CD4-positive, alpha-beta memory T cell (primary cell): ENCODE measurements around the gene B4GALT2. TPM values are rescaled to one million over a fixed set of nuclear protein-coding genes. Genes with fewer than 3 reads are reported as not detected.
A peak's percentile ranks its signal among the peaks of the same experiment; 100 is the strongest.

Source experiments
- CTCF ChIA-PET: fragments of 350-600 bp; sonication (Branson Sonifier 250); formaldehyde crosslinking; loops from one replicate; lab custom pipeline; 2021; ENCODE audit warnings: inconsistent platforms; ENCODE audit not compliant: partially characterized antibody; lab: Charles Lee
- POLR2A ChIA-PET: fragments of 350-600 bp; sonication (Branson Sonifier 250); formaldehyde crosslinking; loops from one replicate; lab custom pipeline; 2021; ENCODE audit not compliant: partially characterized antibody; lab: Charles Lee
- DNase-seq, 5 donors: peaks; one replicate each; pipeline versions ENCODE4 v3.0.0 to v3.0.0-alpha.2; 2020 to 2022; ENCODE audit warnings: mixed read lengths in 1 of 5
- H3K27ac ChIP-seq: one replicate; pipeline ENCODE4 v1.7.0; 2013; ENCODE audit warnings: low read depth, low read length
- H3K27me3 ChIP-seq: 2 replicates; pipeline ENCODE4 v1.7.0; 2013; ENCODE audit warnings: mild to moderate bottlenecking, low read length, moderate library complexity; ENCODE audit not compliant: insufficient read depth
- H3K36me3 ChIP-seq: 2 replicates; pipeline ENCODE4 v1.7.0; 2013; ENCODE audit warnings: mild to moderate bottlenecking, low read length, moderate library complexity; ENCODE audit not compliant: insufficient read depth
- H3K4me1 ChIP-seq: 2 replicates; pipeline ENCODE4 v1.7.0; 2013; ENCODE audit warnings: mild to moderate bottlenecking, low read length, moderate library complexity; ENCODE audit not compliant: insufficient read depth
- H3K4me3 ChIP-seq, 2 donors: one replicate each; pipeline ENCODE4 v1.7.0; 2013; ENCODE audit warnings: low read length in 2 of 2, mild to moderate bottlenecking in 1 of 2
- H3K9me3 ChIP-seq, 2 donors: one replicate each; pipeline ENCODE4 v1.7.0; 2013; ENCODE audit warnings: low read length in 2 of 2, control low read depth in 1 of 2; ENCODE audit not compliant: control insufficient read depth in 1 of 2
- H3K27ac Mint-ChIP-seq, 7 donors: one replicate each; pipeline ENCODE4 v1.8.0; 2020 to 2021; ENCODE audit warnings: mixed read lengths in 7 of 7, mild to moderate bottlenecking in 6 of 7, inconsistent platforms in 3 of 7, moderate library complexity in 3 of 7
- H3K27me3 Mint-ChIP-seq, 2 donors: one replicate each; pipeline ENCODE4 v1.8.0; 2020 to 2021; ENCODE audit warnings: mixed read lengths in 2 of 2
- H3K36me3 Mint-ChIP-seq, 2 donors: one replicate each; pipeline ENCODE4 v1.8.0; 2020 to 2021; ENCODE audit warnings: mixed read lengths in 2 of 2, inconsistent platforms in 1 of 2, mild to moderate bottlenecking in 1 of 2
- H3K4me1 Mint-ChIP-seq, 4 donors: one replicate each; pipeline ENCODE4 v1.8.0; 2020 to 2021; ENCODE audit warnings: mixed read lengths in 4 of 4, mild to moderate bottlenecking in 1 of 4
- H3K4me3 Mint-ChIP-seq, 8 donors: one replicate each; pipeline ENCODE4 v1.8.0; 2020 to 2021; ENCODE audit warnings: mixed read lengths in 8 of 8, mild to moderate bottlenecking in 7 of 8, moderate library complexity in 6 of 8, inconsistent platforms in 3 of 8
- H3K9me3 Mint-ChIP-seq, 8 donors: one replicate each; pipeline ENCODE4 v1.8.0; 2020 to 2021; ENCODE audit warnings: mixed read lengths in 8 of 8, mild to moderate bottlenecking in 5 of 8, inconsistent platforms in 3 of 8, moderate library complexity in 1 of 8
- intact Hi-C: fragments of 100-400 bp; cut with micrococcal nuclease; formaldehyde crosslinking; loops from one replicate; pipeline ENCODE4 v1.15.1; 2023
- polyA plus RNA-seq, 2 donors: library from polyadenylated mRNA; unstranded; fragments of 300-500 nt; fragmentation: Illumina TruSeq; gene quantifications; one replicate each; pipeline ENCODE4 v1.2.3, GENCODE V29; 2021
- total RNA-seq, 2 experiments: library from RNA; stranded (reverse); gene quantifications; one replicate each; pipeline ENCODE4 v1.2.3, GENCODE V29; 2021

Gene B4GALT2
- total and polyA plus RNA-seq, 4 experiments from 2014 or later = 0.26 to 2.1 (median 1.0) TPM

- peak overlapping the region; percentile 3 to 90 (median 50) for H3K4me3 Mint-ChIP-seq
- CTCF ChIA-PET = interaction anchor here (11.7 kb wide), 1 partner anchor 29 kb away, joined by 225 read pairs; no protein-coding TSS in a partner anchor
These were observed 53.3 kb downstream of the B4GALT2 start for GRCh38 chr1:44032170-44032790.

GRCh38 chr1:44033041-44033575 is 54.1 kb downstream of the B4GALT2 start:
- POLR2A ChIA-PET = no interaction called here
- H3K9me3 Mint-ChIP-seq = no peaks in the 10 kb centered on the region

More at GRCh38 chr1:44032170-44032790, 53.3 kb downstream of the B4GALT2 start:
- Histone ChIP-seq H3K9me3 (no peaks in the 10 kb centered on the region), H3K4me3 (no peak overlapping the region), H3K27me3 (no peaks in the 10 kb centered on the region), H3K27ac (no peak overlapping the region), H3K4me1 (peaks cover 18% of the 10 kb centered on the region), H3K36me3 (no peaks in the 10 kb centered on the region)
- DNase-seq = no peak
- H3K4me1 Mint-ChIP-seq = peaks cover 17 to 45% (median 27%) of the 10 kb centered on the region in 4 donors
- H3K27me3 Mint-ChIP-seq = no peaks in the 10 kb centered on the region
- intact Hi-C loops = no loop called here
- no peaks in the 10 kb centered on the region for H3K9me3 Mint-ChIP-seq
- peaks cover 0 to 2% of the 10 kb centered on the region in 2 donors for H3K36me3 Mint-ChIP-seq
- POLR2A ChIA-PET = no interaction called here
- peak overlapping the region; percentile 31 to 95 (median 78) for H3K27ac Mint-ChIP-seq

GRCh38 chr1:44033756-44034155 is 54.7 kb downstream of the B4GALT2 start:
- H3K4me3 Mint-ChIP-seq = peak overlapping the region in 1 of 8 donors; percentile 43
- intact Hi-C loops = no loop called here
- no peak overlapping the region for H3K27ac ChIP-seq
- POLR2A ChIA-PET = no interaction called here
- H3K27me3 Mint-ChIP-seq = no peaks in the 10 kb centered on the region
- no peak overlapping the region for H3K4me3 ChIP-seq
- DNase-seq = no peak
- H3K4me1 ChIP-seq = peaks cover 18% of the 10 kb centered on the region
- no peaks in the 10 kb centered on the region for H3K27me3 ChIP-seq
- H3K9me3 ChIP-seq = no peaks in the 10 kb centered on the region
- no peaks in the 10 kb centered on the region for H3K9me3 Mint-ChIP-seq
- H3K27ac Mint-ChIP-seq = no peak overlapping the region
- H3K36me3 ChIP-seq = no peaks in the 10 kb centered on the region
- peaks cover 0 to 2% of the 10 kb centered on the region in 2 donors for H3K36me3 Mint-ChIP-seq
- H3K4me1 Mint-ChIP-seq = peaks cover 14 to 36% (median 20%) of the 10 kb centered on the region in 4 donors
- CTCF ChIA-PET = interaction anchor here (0.8 to 11.7 kb wide), 5 partner anchors 12 to 103 kb away, joined by 3 to 225 read pairs (median 3); no protein-coding TSS in a partner anchor

More at GRCh38 chr1:44033041-44033575, 54.1 kb downstream of the B4GALT2 start:
- no peak overlapping the region for H3K27ac ChIP-seq
- DNase-seq = no peak
- H3K4me3 ChIP-seq = no peak overlapping the region
- H3K27me3 ChIP-seq = no peaks in the 10 kb centered on the region
- H3K4me1 Mint-ChIP-seq = peaks cover 17 to 40% (median 25%) of the 10 kb centered on the region in 4 donors
- H3K36me3 Mint-ChIP-seq = peaks cover 0 to 2% of the 10 kb centered on the region in 2 donors
- H3K9me3 ChIP-seq = no peaks in the 10 kb centered on the region
- H3K36me3 ChIP-seq = no peaks in the 10 kb centered on the region
- peak overlapping the region in 5 of 7 donors; percentile 11 to 95 (median 79) for H3K27ac Mint-ChIP-seq
- CTCF ChIA-PET = interaction anchor here (0.8 to 11.7 kb wide), 4 partner anchors 14 to 102 kb away, joined by 3 to 225 read pairs (median 26); no protein-coding TSS in a partner anchor
- H3K27me3 Mint-ChIP-seq = no peaks in the 10 kb centered on the region
- H3K4me3 Mint-ChIP-seq = no peak overlapping the region
- intact Hi-C loops = no loop called here
- peaks cover 18% of the 10 kb centered on the region for H3K4me1 ChIP-seq

- Histone ChIP-seq H3K36me3 (no peaks in the 10 kb centered on the region), H3K4me1 (peaks cover 12% of the 10 kb centered on the region)
- peaks cover 0 to 2% of the 10 kb centered on the region in 2 donors for H3K36me3 Mint-ChIP-seq
These were observed 55.4 kb downstream of the B4GALT2 start for GRCh38 chr1:44034423-44034822.

GRCh38 chr1:44034976-44035716 is 56.1 kb downstream of the B4GALT2 start:
- H3K27me3 ChIP-seq = no peaks in the 10 kb centered on the region
- H3K4me1 ChIP-seq = peaks cover 9% of the 10 kb centered on the region
- Mint-ChIP-seq H3K4me3 (peak overlapping the region in 1 of 8 donors; percentile 20), H3K27me3 (no peaks in the 10 kb centered on the region), H3K9me3 (no peaks in the 10 kb centered on the region), H3K27ac (peak overlapping the region in 1 of 7 donors; percentile 16), H3K36me3 (peaks cover 0 to 2% of the 10 kb centered on the region in 2 donors), H3K4me1 (peaks cover 6 to 27% (median 10%) of the 10 kb centered on the region in 4 donors)
- intact Hi-C loops = loop anchor here (5.0 kb wide), 1 partner anchor 103 kb away; the partner anchor contains the start of gene ARTN
- no peak for DNase-seq
- H3K36me3 ChIP-seq = no peaks in the 10 kb centered on the region
- CTCF ChIA-PET = interaction anchor here (1.0 to 11.7 kb wide), 9 partner anchors 12 to 506 kb away, joined by 3 to 225 read pairs (median 9); no protein-coding TSS in a partner anchor
- POLR2A ChIA-PET = no interaction called here
- H3K9me3 ChIP-seq = no peaks in the 10 kb centered on the region
- no peak overlapping the region for H3K27ac ChIP-seq
- no peak overlapping the region for H3K4me3 ChIP-seq

More at GRCh38 chr1:44034423-44034822, 55.4 kb downstream of the B4GALT2 start:
- Mint-ChIP-seq H3K4me1 (peaks cover 10 to 33% (median 14%) of the 10 kb centered on the region in 4 donors), H3K4me3 (no peak overlapping the region), H3K27me3 (no peaks in the 10 kb centered on the region), H3K9me3 (no peaks in the 10 kb centered on the region), H3K27ac (no peak overlapping the region)
- CTCF ChIA-PET = interaction anchor here (1.0 to 11.7 kb wide), 5 partner anchors 12 to 89 kb away, joined by 3 to 225 read pairs (median 6); no protein-coding TSS in a partner anchor
- H3K4me3 ChIP-seq = no peak overlapping the region
- no peaks in the 10 kb centered on the region for H3K27me3 ChIP-seq
- no peak overlapping the region for H3K27ac ChIP-seq
- H3K9me3 ChIP-seq = no peaks in the 10 kb centered on the region
- intact Hi-C loops = no loop called here
- DNase-seq = no peak
- POLR2A ChIA-PET = no interaction called here

GRCh38 chr1:44035726-44036408 is 56.9 kb downstream of the B4GALT2 start:
- H3K36me3 Mint-ChIP-seq = peaks cover 0 to 2% of the 10 kb centered on the region in 2 donors
- Histone ChIP-seq H3K36me3 (no peaks in the 10 kb centered on the region), H3K9me3 (no peaks in the 10 kb centered on the region), H3K4me1 (peaks cover 9% of the 10 kb centered on the region), H3K4me3 (no peak overlapping the region), H3K27me3 (no peaks in the 10 kb centered on the region), H3K27ac (no peak overlapping the region)
- ChIA-PET CTCF (interaction anchor here (1.0 to 11.7 kb wide), 15 partner anchors 9 to 506 kb away, joined by 3 to 225 read pairs (median 6); no protein-coding TSS in a partner anchor), POLR2A (interaction anchor here (1.3 kb wide), 1 partner anchor 30 kb away, joined by 10 read pairs; no protein-coding TSS in a partner anchor)
- peak overlapping the region in 1 of 8 donors; percentile 20 for H3K4me3 Mint-ChIP-seq
- DNase-seq = no peak
- no peaks in the 10 kb centered on the region for H3K9me3 Mint-ChIP-seq
- H3K27ac Mint-ChIP-seq = no peak overlapping the region
- intact Hi-C loops = loop anchor here (1.0 to 5.0 kb wide), 3 partner anchors 31 to 507 kb away; partner anchors contain the start of gene ARTN
- peaks cover 6 to 26% (median 10%) of the 10 kb centered on the region in 4 donors for H3K4me1 Mint-ChIP-seq
- H3K27me3 Mint-ChIP-seq = no peaks in the 10 kb centered on the region
